ENCODE results near the gene BRAF. TPM values are rescaled to one million over a fixed set of nuclear protein-coding genes. Genes with fewer than 3 reads are reported as not detected.
"Not testable (repeated sequence)": the region's sequence is repeated elsewhere in the genome, so short reads cannot be mapped to it uniquely, and the experiment has no call there.

BRAF gene
- total RNA-seq, 1 donor from 2014 or later = 11.3 TPM

- Histone ChIP-seq H3K4me3 (ENCODE audit: low read depth, low read length) (no peak overlapping the region), H3K27me3 (ENCODE audit: control insufficient read depth, insufficient read depth, low read length) (no peaks in the 10 kb centered on the region), H3K36me3 (ENCODE audit: control insufficient read depth, insufficient read depth, low read length) (no peaks in the 10 kb centered on the region)
- FAIRE-seq (no peak), DNase-seq (ENCODE audit: low read depth) (no peak)
- TF ChIP-seq CTCF (IDR thresholded peaks at IDR 0.05; ENCODE audit: insufficient read depth, low read length, severe bottlenecking) = no peak
Observed at GRCh38 chr7:140915935-140916555, 8.7 kb downstream of the BRAF start.

GRCh38 chr7:140914083-140914482 lies 10.6 kb downstream of the BRAF start:
- TF ChIP-seq CTCF (IDR thresholded peaks at IDR 0.05; ENCODE audit: insufficient read depth, low read length, severe bottlenecking) = no peak
- H3K27me3 ChIP-seq (ENCODE audit: control insufficient read depth, insufficient read depth, low read length) = no peaks in the 10 kb centered on the region
- H3K4me3 ChIP-seq (ENCODE audit: low read depth, low read length) = no peak overlapping the region
- H3K36me3 ChIP-seq (ENCODE audit: control insufficient read depth, insufficient read depth, low read length) = no peaks in the 10 kb centered on the region
- DNase-seq (ENCODE audit: low read depth) = no peak
- no peak for FAIRE-seq

- not testable (repeated sequence) for FAIRE-seq; DNase-seq (ENCODE audit: low read depth); H3K4me3 ChIP-seq (ENCODE audit: low read depth, low read length); H3K27me3 ChIP-seq (ENCODE audit: control insufficient read depth, insufficient read depth, low read length); H3K36me3 ChIP-seq (ENCODE audit: control insufficient read depth, insufficient read depth, low read length)
Observed at GRCh38 chr7:140913596-140913928, 11.2 kb downstream of the BRAF start.

GRCh38 chr7:140911746-140912145 lies 13.0 kb downstream of the BRAF start:
- no peak for TF ChIP-seq CTCF (IDR thresholded peaks at IDR 0.05; ENCODE audit: insufficient read depth, low read length, severe bottlenecking)
- no peaks in the 10 kb centered on the region for H3K36me3 ChIP-seq (ENCODE audit: control insufficient read depth, insufficient read depth, low read length)
- no peaks in the 10 kb centered on the region for H3K27me3 ChIP-seq (ENCODE audit: control insufficient read depth, insufficient read depth, low read length)
- DNase-seq (ENCODE audit: low read depth) (peak; percentile 77), FAIRE-seq (no peak)
- no peak overlapping the region for H3K4me3 ChIP-seq (ENCODE audit: low read depth, low read length)

GRCh38 chr7:140909476-140910161 lies 15.1 kb downstream of the BRAF start:
- no peak for TF ChIP-seq CTCF (IDR thresholded peaks at IDR 0.05; ENCODE audit: insufficient read depth, low read length, severe bottlenecking)
- no peaks in the 10 kb centered on the region for H3K36me3 ChIP-seq (ENCODE audit: control insufficient read depth, insufficient read depth, low read length)
- FAIRE-seq (no peak), DNase-seq (ENCODE audit: low read depth) (no peak)
- no peaks in the 10 kb centered on the region for H3K27me3 ChIP-seq (ENCODE audit: control insufficient read depth, insufficient read depth, low read length)
- H3K4me3 ChIP-seq (ENCODE audit: low read depth, low read length) = no peak overlapping the region

GRCh38 chr7:140908361-140908760 lies 16.4 kb downstream of the BRAF start:
- TF ChIP-seq CTCF (IDR thresholded peaks at IDR 0.05; ENCODE audit: insufficient read depth, low read length, severe bottlenecking) = no peak
- no peaks in the 10 kb centered on the region for H3K27me3 ChIP-seq (ENCODE audit: control insufficient read depth, insufficient read depth, low read length)
- H3K36me3 ChIP-seq (ENCODE audit: control insufficient read depth, insufficient read depth, low read length) = no peaks in the 10 kb centered on the region
- no peak for FAIRE-seq
- no peak for DNase-seq (ENCODE audit: low read depth)
- H3K4me3 ChIP-seq (ENCODE audit: low read depth, low read length) = no peak overlapping the region
